GM21515 (cell line): ENCODE data around the gene ATXN1.
A peak's percentile ranks its signal among the peaks of the same experiment; 100 is the strongest.

Experiments
- ATAC-seq: cut with Tn5 transposase; IDR thresholded peaks from one replicate; pipeline ENCODE4 v1.9.1; 2021; ENCODE audit not compliant: unreplicated experiment

ATXN1 gene

GRCh38 chr6:16326971-16327776 lies 434.1 kb downstream of the ATXN1 start:
- ATAC-seq = no peak

GRCh38 chr6:16326531-16326930 lies 434.7 kb downstream of the ATXN1 start:
- no peak for ATAC-seq

DNA sequence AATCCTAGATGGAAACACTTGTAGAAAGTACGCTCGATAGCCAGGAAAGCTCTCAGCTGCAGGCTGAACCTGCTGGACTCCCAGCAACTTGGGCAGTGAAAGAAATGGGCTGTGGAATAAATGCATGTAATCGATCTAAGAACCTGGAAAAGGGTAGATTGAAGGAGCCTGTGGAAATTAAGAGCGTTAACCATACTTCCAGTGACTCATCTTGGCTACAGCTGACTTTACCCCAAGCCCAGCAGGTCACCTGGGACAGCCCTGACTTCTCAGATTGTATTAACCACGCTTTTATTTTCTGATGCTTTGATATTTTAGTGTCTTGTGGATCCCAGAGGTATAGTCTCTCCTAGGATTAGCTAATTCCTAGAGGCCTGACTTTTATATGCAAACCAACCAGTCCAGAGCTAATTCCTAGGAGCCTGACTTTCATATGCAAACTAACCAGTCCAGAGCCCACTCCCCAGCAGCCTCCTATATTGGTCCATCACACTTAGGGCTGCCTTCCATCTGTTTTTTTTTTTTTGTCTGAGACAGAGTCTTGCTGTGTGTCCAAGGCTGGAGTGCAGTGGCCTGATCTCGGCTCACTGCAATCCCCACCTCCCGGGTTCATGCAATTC lies 436.5 kb downstream of the ATXN1 start:
- ATAC-seq = no peak

- ATAC-seq = no peak
Observed at GRCh38 chr6:16324184-16324583, 437.1 kb downstream of the ATXN1 start.

- ATAC-seq = peak; percentile 85
Observed at GRCh38 chr6:16322666-16323312, 438.5 kb downstream of the ATXN1 start.

DNA sequence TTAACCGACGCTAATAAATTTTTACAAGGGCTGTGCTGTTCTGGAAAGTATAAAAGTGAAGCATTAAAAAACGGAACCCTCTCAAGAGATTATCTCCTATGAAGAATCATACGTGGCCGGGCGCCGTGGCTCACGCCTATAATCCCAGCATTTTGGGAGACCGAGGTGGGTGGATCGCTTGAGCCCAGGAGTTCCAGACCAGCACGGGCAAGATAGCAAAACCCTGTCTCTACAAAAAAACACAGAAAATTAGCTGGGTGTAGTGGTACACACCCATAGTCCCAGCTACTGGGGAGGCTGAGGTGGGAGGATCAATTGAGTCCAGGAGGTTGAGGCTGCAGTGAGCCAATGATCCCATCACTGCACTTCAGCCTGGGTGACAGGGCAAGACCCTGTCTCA lies 439.4 kb downstream of the ATXN1 start:
- ATAC-seq = no peak

DNA sequence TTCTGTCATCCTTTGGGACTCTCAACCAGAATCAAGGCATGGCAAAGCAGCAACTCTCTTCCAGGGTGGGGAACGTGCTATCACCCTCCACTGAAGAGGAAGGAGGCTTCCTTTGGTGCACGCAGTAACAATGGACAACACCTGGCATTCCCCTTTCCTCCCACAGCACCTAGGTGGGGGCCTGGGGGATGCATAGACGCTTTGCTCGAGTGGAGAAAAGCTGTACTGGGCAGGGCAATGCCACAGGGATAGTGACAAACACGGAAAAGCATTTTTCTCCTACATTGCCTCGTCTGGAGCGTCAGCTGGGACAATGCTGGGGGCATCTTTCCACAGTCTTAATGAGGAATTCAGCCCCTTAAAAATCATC lies 439.9 kb downstream of the ATXN1 start:
- no peak for ATAC-seq

DNA sequence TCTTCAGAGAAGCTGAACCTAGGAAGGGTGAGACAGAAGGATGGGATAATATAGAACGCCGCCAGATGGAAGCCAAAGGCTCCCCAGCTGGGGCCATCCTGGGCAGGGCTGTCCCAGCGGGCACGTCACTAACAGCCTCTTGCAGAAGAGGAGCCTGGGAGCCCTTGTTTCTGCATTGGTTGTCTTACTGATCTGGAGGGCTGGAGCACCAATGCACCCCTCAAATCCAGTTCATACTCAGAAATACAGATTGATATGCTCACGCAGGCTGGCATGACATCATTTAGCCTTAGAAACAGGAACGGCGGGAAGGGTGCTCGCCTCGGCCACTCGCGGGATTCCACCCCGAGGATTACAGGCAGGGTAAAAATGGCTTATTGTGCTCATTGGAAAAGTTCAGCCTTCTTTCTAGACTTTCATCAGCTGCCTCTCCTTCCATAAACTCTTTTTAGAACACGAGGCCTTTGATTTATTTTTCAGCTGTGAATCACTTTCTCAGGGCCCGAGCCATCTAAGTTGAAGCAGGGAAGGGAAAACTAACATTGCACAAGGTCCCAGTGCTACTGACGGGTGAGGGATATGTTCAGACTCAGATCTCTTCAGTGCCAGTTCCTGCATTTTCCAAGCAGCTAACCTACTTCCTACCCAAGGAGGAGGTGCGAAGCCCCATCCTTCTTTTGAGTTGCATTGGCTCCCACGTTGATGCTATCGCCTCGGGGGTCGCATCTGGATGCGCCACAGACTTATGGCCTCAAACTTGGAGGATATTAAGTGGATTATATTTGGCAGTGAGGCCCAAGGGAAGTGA lies 440.5 kb downstream of the ATXN1 start:
- no peak for ATAC-seq

- ATAC-seq = peak; percentile 48
Observed at GRCh38 chr6:16319813-16320532, 441.3 kb downstream of the ATXN1 start.

GRCh38 chr6:16318953-16319720 lies 442.1 kb downstream of the ATXN1 start:
- no peak for ATAC-seq

DNA sequence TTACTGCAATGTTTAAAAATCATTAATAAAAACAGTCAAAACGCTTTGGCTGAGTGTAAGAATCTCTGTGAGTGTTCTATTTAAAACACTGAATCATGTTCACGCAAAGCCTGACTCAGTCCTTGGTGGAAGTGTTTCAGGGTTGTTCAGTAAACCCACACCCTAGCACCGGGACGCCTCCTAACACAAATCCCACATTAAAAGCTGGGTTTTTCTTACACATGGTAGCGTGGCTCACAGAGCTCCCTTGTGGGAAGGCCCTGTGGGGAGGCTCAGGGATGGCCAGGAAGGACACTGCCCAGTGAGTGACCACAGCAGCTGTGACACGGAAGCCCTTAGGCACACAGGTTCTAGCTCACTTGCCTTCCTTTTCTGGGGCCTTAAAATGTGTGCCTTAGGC lies 442.7 kb downstream of the ATXN1 start:
- ATAC-seq = no peak

- no peak for ATAC-seq
Observed at GRCh38 chr6:16316741-16317251, 444.5 kb downstream of the ATXN1 start.

- no peak for ATAC-seq
Observed at GRCh38 chr6:16314296-16314695, 447.0 kb downstream of the ATXN1 start.

GRCh38 chr6:16313732-16314131 lies 447.5 kb downstream of the ATXN1 start:
- ATAC-seq = no peak

- no peak for ATAC-seq
Observed at GRCh38 chr6:16311763-16312162, 449.5 kb downstream of the ATXN1 start.

- no peak for ATAC-seq
Observed at GRCh38 chr6:16306334-16306733, 454.9 kb downstream of the ATXN1 start.

DNA sequence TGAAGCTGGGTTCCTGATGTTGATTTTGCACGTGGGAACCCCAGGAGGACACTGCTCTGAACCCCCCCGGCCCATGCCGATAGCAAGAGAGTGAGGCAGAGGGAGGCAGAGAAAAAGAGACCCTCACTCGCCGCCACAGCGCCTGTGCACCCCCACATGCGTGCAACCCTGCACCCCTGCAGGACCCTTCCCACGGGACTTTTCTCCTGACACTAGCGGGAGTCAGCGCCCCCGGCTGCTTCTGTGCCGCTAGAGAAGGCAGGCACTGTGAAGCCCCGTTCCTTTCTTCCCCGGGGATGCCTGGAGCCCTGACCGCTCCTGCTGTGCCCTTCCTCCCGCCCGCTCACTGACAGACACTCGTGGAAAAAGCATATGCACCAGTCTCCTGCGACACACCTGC lies 455.5 kb downstream of the ATXN1 start:
- peak; percentile 18 for ATAC-seq

GRCh38 chr6:16305246-16305725 lies 456.0 kb downstream of the ATXN1 start:
- ATAC-seq = peak; percentile 72

- no peak for ATAC-seq
Observed at GRCh38 chr6:16302721-16303552, 458.3 kb downstream of the ATXN1 start.
